NT2/D1 (cell line): ENCODE data around the gene ADAM22.

Source experiments
- DNase-seq: peaks from one replicate; pipeline ENCODE4 v3.0.0-alpha.2; 2011; ENCODE audit warnings: low read depth, low spot score
- H3K27me3 ChIP-seq: 2 replicates; pipeline ENCODE4 v1.6.0; 2011; ENCODE audit warnings: mild to moderate bottlenecking; ENCODE audit not compliant: insufficient read length, insufficient read depth
- H3K36me3 ChIP-seq: 2 replicates; pipeline ENCODE4 v1.6.1; 2011; ENCODE audit warnings: mild to moderate bottlenecking, low read length, mixed read lengths; ENCODE audit not compliant: insufficient read depth, insufficient read length
- H3K4me1 ChIP-seq: 2 replicates; pipeline ENCODE4 v1.5.1; 2011; ENCODE audit not compliant: insufficient read depth, insufficient read length
- H3K4me3 ChIP-seq: 2 replicates; pipeline ENCODE4 v1.5.1; 2011; ENCODE audit warnings: low read depth; ENCODE audit not compliant: insufficient read length
- H3K9ac ChIP-seq: 2 replicates; pipeline ENCODE4 v1.6.0; 2011; ENCODE audit warnings: low read depth; ENCODE audit not compliant: insufficient read length
- H3K9me3 ChIP-seq: 2 replicates; pipeline ENCODE4 v1.5.1; 2011; ENCODE audit warnings: mild to moderate bottlenecking, low read length; ENCODE audit not compliant: insufficient read depth
- SUZ12 ChIP-seq: IDR thresholded peaks from 2 replicates; pipeline ENCODE4 v1.6.1; 2011; ENCODE audit not compliant: insufficient read length, insufficient read depth; ENCODE audit errors: extremely low read depth
- YY1 ChIP-seq: IDR thresholded peaks from 2 replicates; pipeline ENCODE4 v1.6.1; 2011; ENCODE audit not compliant: insufficient read length, insufficient read depth
- ZNF274 ChIP-seq: IDR thresholded peaks from 2 replicates; pipeline ENCODE4 v1.6.1; 2011; ENCODE audit warnings: mild to moderate bottlenecking, low read depth, low read length

Gene ADAM22

GRCh38 chr7:88244258-88244657, 310.2 kb downstream of the ADAM22 start:
- H3K9ac ChIP-seq: no peak overlapping the region
- H3K9me3 ChIP-seq: no peaks in the 10 kb centered on the region
- no peaks in the 10 kb centered on the region for H3K36me3 ChIP-seq
- H3K4me1 ChIP-seq: no peaks in the 10 kb centered on the region
- H3K4me3 ChIP-seq: no peak overlapping the region
- H3K27me3 ChIP-seq: no peaks in the 10 kb centered on the region
- DNase-seq: no peak
- TF ChIP-seq ZNF274 (no peak), SUZ12 (no peak), YY1 (no peak)
